ENCODE data around the gene ZC3H4.
"Not testable (repeated sequence)": the region's sequence is repeated elsewhere in the genome, so short reads cannot be mapped to it uniquely, and the experiment has no call there.

ZC3H4 gene

GRCh38 chr19:47084879-47085439, 28.6 kb downstream of the ZC3H4 start:
- Histone ChIP-seq H3K79me2 (ENCODE audit: insufficient read depth, low read length) (no peaks in the 10 kb centered on the region), H4K20me1 (ENCODE audit: insufficient read depth, low read length) (no peaks in the 10 kb centered on the region), H3K9ac (ENCODE audit: low read length) (no peak overlapping the region), H3K36me3 (ENCODE audit: insufficient read depth, low read length) (peaks cover 97% of the 10 kb centered on the region), H3K9me2 (ENCODE audit: low read depth, low read length) (no peaks in the 10 kb centered on the region), H3K27ac (ENCODE audit: low read depth, low read length, poor library complexity, severe bottlenecking) (no peak overlapping the region), H3K4me1 (ENCODE audit: insufficient read depth, low read length, severe bottlenecking) (no peaks in the 10 kb centered on the region), H3K4me3 (ENCODE audit: low read depth, low read length, poor library complexity, severe bottlenecking) (no peak overlapping the region), H2AFZ (ENCODE audit: low read length) (no peak overlapping the region), H3K27me3 (ENCODE audit: insufficient read depth, low read length) (no peaks in the 10 kb centered on the region), H3K9me3 (ENCODE audit: low read length) (no peaks in the 10 kb centered on the region), H3K4me2 (ENCODE audit: low read length) (no peak overlapping the region), H3F3A (ENCODE audit: insufficient read depth, low read length) (no peaks in the 10 kb centered on the region)
- TF ChIP-seq EZH2 (IDR thresholded peaks at IDR 0.05; ENCODE audit: borderline replicate concordance, low read length) (no peak), CTCF (IDR thresholded peaks at IDR 0.05; ENCODE audit: low read length) (no peak)

- Histone ChIP-seq H3K9ac (ENCODE audit: low read length) (no peak overlapping the region), H3F3A (ENCODE audit: insufficient read depth, low read length) (no peaks in the 10 kb centered on the region), H3K36me3 (ENCODE audit: insufficient read depth, low read length) (peaks cover 98% of the 10 kb centered on the region), H3K4me2 (ENCODE audit: low read length) (no peak overlapping the region), H3K4me1 (ENCODE audit: insufficient read depth, low read length, severe bottlenecking) (no peaks in the 10 kb centered on the region), H3K27me3 (ENCODE audit: insufficient read depth, low read length) (no peaks in the 10 kb centered on the region), H2AFZ (ENCODE audit: low read length) (no peak overlapping the region), H3K27ac (ENCODE audit: low read depth, low read length, poor library complexity, severe bottlenecking) (no peak overlapping the region), H3K4me3 (ENCODE audit: low read depth, low read length, poor library complexity, severe bottlenecking) (no peak overlapping the region), H3K9me3 (ENCODE audit: low read length) (no peaks in the 10 kb centered on the region), H4K20me1 (ENCODE audit: insufficient read depth, low read length) (no peaks in the 10 kb centered on the region), H3K79me2 (ENCODE audit: insufficient read depth, low read length) (no peaks in the 10 kb centered on the region), H3K9me2 (ENCODE audit: low read depth, low read length) (no peaks in the 10 kb centered on the region)
- TF ChIP-seq CTCF (IDR thresholded peaks at IDR 0.05; ENCODE audit: low read length) (no peak), EZH2 (IDR thresholded peaks at IDR 0.05; ENCODE audit: borderline replicate concordance, low read length) (no peak)
Measured at GRCh38 chr19:47082493-47082892, 31.1 kb downstream of the ZC3H4 start.

DNA sequence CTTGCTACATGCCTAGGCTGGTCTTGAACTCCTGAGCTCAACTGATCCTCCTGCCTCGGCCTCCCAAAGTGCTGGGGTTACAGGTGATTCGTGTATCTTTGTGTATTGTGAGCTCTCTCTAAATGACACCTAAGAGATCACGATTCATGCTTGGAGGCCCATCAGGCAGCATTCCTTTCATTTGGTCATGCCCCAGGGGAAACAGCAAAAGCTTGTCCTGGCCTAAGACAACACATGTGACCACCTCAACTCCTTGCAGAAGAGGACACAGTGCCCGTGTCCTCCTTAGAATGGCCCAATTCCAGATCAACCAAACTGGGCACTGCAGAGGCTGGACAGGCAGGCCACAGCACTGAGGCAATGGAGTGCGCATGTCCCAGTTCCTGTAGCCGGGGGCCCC, 32.5 kb downstream of the ZC3H4 start:
- Histone ChIP-seq H3K9me3 (ENCODE audit: low read length) (no peaks in the 10 kb centered on the region), H3K27me3 (ENCODE audit: insufficient read depth, low read length) (no peaks in the 10 kb centered on the region), H3K4me2 (ENCODE audit: low read length) (no peak overlapping the region), H4K20me1 (ENCODE audit: insufficient read depth, low read length) (no peaks in the 10 kb centered on the region), H3K9ac (ENCODE audit: low read length) (no peak overlapping the region), H2AFZ (ENCODE audit: low read length) (no peak overlapping the region), H3K79me2 (ENCODE audit: insufficient read depth, low read length) (no peaks in the 10 kb centered on the region), H3K4me3 (ENCODE audit: low read depth, low read length, poor library complexity, severe bottlenecking) (no peak overlapping the region), H3K9me2 (ENCODE audit: low read depth, low read length) (no peaks in the 10 kb centered on the region), H3K36me3 (ENCODE audit: insufficient read depth, low read length) (peaks cover 98% of the 10 kb centered on the region), H3F3A (ENCODE audit: insufficient read depth, low read length) (no peaks in the 10 kb centered on the region), H3K27ac (ENCODE audit: low read depth, low read length, poor library complexity, severe bottlenecking) (no peak overlapping the region), H3K4me1 (ENCODE audit: insufficient read depth, low read length, severe bottlenecking) (no peaks in the 10 kb centered on the region)
- TF ChIP-seq EZH2 (IDR thresholded peaks at IDR 0.05; ENCODE audit: borderline replicate concordance, low read length) (no peak), CTCF (IDR thresholded peaks at IDR 0.05; ENCODE audit: low read length) (no peak)

- H3K9me3 ChIP-seq (ENCODE audit: low read length); H2AFZ ChIP-seq (ENCODE audit: low read length); H3F3A ChIP-seq (ENCODE audit: insufficient read depth, low read length); H3K9ac ChIP-seq (ENCODE audit: low read length); H3K27ac ChIP-seq (ENCODE audit: low read depth, low read length, poor library complexity, severe bottlenecking); H4K20me1 ChIP-seq (ENCODE audit: insufficient read depth, low read length); H3K27me3 ChIP-seq (ENCODE audit: insufficient read depth, low read length); H3K4me2 ChIP-seq (ENCODE audit: low read length); H3K4me3 ChIP-seq (ENCODE audit: low read depth, low read length, poor library complexity, severe bottlenecking); H3K9me2 ChIP-seq (ENCODE audit: low read depth, low read length); H3K79me2 ChIP-seq (ENCODE audit: insufficient read depth, low read length); H3K4me1 ChIP-seq (ENCODE audit: insufficient read depth, low read length, severe bottlenecking): not testable (repeated sequence)
- H3K36me3 ChIP-seq (ENCODE audit: insufficient read depth, low read length) = peaks cover 98% of the 10 kb centered on the region
Measured at GRCh38 chr19:47078351-47078750, 35.2 kb downstream of the ZC3H4 start.
